K562 (cell line): ENCODE measurements around the gene FOSL1. TPM values are rescaled to one million over a fixed set of nuclear protein-coding genes. Genes with fewer than 3 reads are reported as not detected.

ENCODE experiments used
- BHLHE40 ChIP-seq: IDR thresholded peaks from 2 replicates; pipeline ENCODE4 v1.6.1; 2011; ENCODE audit warnings: low read length, improper control_type of control experiment
- BRCA1 ChIP-seq, 2 experiments: fragments of 450-650 bp in 1 of 2; sonication (generic) in 1 of 2; formaldehyde crosslinking in 1 of 2; IDR thresholded peaks; 2 replicates each; pipeline versions ENCODE4 v1.5.0 to v1.6.1; 2017 to 2020; ENCODE audit warnings: mild to moderate bottlenecking in 1 of 2, missing genetic modification reagents in 1 of 2
- CTBP1 ChIP-seq: fragments of 450-650 bp; IDR thresholded peaks from 2 replicates; pipeline ENCODE4 v1.6.1; 2016; ENCODE audit warnings: borderline replicate concordance
- EHMT2 ChIP-seq: fragments of 450-650 bp; IDR thresholded peaks from 2 replicates; pipeline ENCODE4 v1.6.1; 2018; ENCODE audit warnings: antibody characterized with exemption
- MCM7 ChIP-seq, 2 experiments: fragments of 450-650 bp; IDR thresholded peaks; 2 replicates each; pipeline ENCODE4 v1.6.1; 2016 to 2018
- MXI1 ChIP-seq: IDR thresholded peaks from 2 replicates; pipeline ENCODE4 v1.6.1; 2011; ENCODE audit warnings: low read depth, mild to moderate bottlenecking, improper control_type of control experiment, low read length
- NFIC ChIP-seq: fragments of 450-650 bp; IDR thresholded peaks from 2 replicates; pipeline ENCODE4 v1.6.1; 2017; ENCODE audit warnings: mild to moderate bottlenecking, inconsistent platforms
- NR2C2 ChIP-seq, 2 experiments: fragments of 200-800 bp in 1 of 2; sonication (Bioruptor generic) in 1 of 2; sonication (generic) in 1 of 2; formaldehyde crosslinking in 1 of 2; IDR thresholded peaks; 2 replicates each; pipeline versions ENCODE4 v1.6.1 to v1.8.0; 2016 to 2022; ENCODE audit warnings: mild to moderate bottlenecking in 1 of 2, missing compliant biosample characterization in 1 of 2, missing genetic modification characterization in 1 of 2, missing genetic modification reagents in 1 of 2
- PHF20 ChIP-seq: fragments of 450-650 bp; IDR thresholded peaks from 2 replicates; pipeline ENCODE4 v1.6.1; 2018; ENCODE audit not compliant: partially characterized antibody
- RNF2 ChIP-seq: sonication (generic); IDR thresholded peaks from 2 replicates; pipeline ENCODE4 v1.6.1; 2016
- SRSF9 ChIP-seq: fragments of 200-400 bp; formaldehyde crosslinking; IDR thresholded peaks from 2 replicates; pipeline ENCODE4 v1.6.1; 2017; ENCODE audit warnings: low read depth, low read length, borderline replicate concordance
- ZC3H4 ChIP-seq: sonication (generic); formaldehyde crosslinking; IDR thresholded peaks from 2 replicates; pipeline ENCODE4 v1.9.0; 2021; ENCODE audit warnings: missing genetic modification reagents, borderline replicate concordance
- polyA plus RNA-seq, 8 experiments: library from polyadenylated mRNA; depleted of rRNA in 4 of 8; stranded (reverse) in 5 of 8; unstranded in 3 of 8; fragments of >200 nt; fragmentation: Nextera tagmentation in 2 of 8; fragmentation: Illumina TruSeq in 1 of 8; extraction: Ambion mirVana in 2 of 8; extraction: Trizol in 1 of 8; gene quantifications; 2 replicates each; pipeline versions ENCODE4 v1.2.1 to v1.2.3, GENCODE V29; 2011 to 2014; ENCODE audit warnings: inconsistent platforms in 1 of 8, missing spikeins in 1 of 8
- total RNA-seq, 7 experiments: library from RNA; depleted of rRNA in 6 of 7; stranded (reverse); fragments of >200 nt in 6 of 7; fragmentation: Illumina TruSeq in 2 of 7; extraction: Trizol in 2 of 7; gene quantifications; 2 replicates each; pipeline versions ENCODE4 v1.2.1 to v1.2.3, GENCODE V29; 2011 to 2021; ENCODE audit warnings: low replicate concordance in 1 of 7
- TF ChIP-seq, protein P1 (sequence below): sonication (generic); formaldehyde crosslinking; IDR thresholded peaks from 2 replicates; pipeline ENCODE4 v1.8.0; 2023; ENCODE audit warnings: mild to moderate bottlenecking, missing genetic modification reagents
- TF ChIP-seq, protein P2 (sequence below): fragments of 450-650 bp; formaldehyde crosslinking; IDR thresholded peaks from 2 replicates; pipeline ENCODE4 v1.4.0; 2020; ENCODE audit warnings: mild to moderate bottlenecking
- TF ChIP-seq, protein P3 (sequence below): fragments of 450-650 bp; formaldehyde crosslinking; IDR thresholded peaks from 2 replicates; pipeline ENCODE4 v1.4.0; 2022; ENCODE audit warnings: missing genetic modification characterization

Gene FOSL1
- total and polyA plus RNA-seq, 9 of the 15 experiments (the other 6 are each of a cell fraction or from before 2014, with no cell fraction given), result 3.5 to 39.6 (median 10.0) TPM

DNA sequence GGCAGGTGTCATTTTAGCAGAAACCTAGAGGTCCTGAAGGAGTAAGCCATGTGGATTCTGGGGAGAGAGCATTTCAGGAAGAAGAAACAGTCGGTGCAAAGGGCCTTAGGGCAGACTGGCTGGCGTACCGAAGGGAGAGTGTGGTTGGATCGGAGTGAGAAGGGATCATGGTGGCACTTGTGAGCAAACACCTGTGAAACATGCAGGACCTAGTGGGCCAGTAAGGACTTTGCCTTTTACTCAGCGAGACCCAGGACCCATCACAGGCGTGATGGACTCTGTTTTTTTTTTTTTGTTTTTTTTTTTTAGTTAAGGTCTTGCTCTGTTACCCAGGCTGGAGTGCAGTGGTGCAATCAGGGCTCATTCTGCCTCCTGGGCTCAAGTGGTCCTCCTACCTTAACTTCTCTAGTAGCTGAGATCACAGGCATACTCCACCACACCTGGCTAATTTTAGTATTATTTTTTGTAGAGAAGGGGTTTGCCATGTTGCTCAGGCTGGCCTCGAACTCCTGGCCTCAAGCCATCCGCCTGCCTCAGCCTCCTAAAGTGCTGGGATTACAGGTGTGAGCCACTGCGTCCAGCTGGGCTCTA, 41.6 kb upstream of the FOSL1 start (continued):
- TF ChIP-seq RNF2, result no peak
- TF ChIP-seq MCM7 (IDR thresholded peaks at IDR 0.05), result no peak
- TF ChIP-seq PHF20, result no peak
- TF ChIP-seq, protein P1, sequence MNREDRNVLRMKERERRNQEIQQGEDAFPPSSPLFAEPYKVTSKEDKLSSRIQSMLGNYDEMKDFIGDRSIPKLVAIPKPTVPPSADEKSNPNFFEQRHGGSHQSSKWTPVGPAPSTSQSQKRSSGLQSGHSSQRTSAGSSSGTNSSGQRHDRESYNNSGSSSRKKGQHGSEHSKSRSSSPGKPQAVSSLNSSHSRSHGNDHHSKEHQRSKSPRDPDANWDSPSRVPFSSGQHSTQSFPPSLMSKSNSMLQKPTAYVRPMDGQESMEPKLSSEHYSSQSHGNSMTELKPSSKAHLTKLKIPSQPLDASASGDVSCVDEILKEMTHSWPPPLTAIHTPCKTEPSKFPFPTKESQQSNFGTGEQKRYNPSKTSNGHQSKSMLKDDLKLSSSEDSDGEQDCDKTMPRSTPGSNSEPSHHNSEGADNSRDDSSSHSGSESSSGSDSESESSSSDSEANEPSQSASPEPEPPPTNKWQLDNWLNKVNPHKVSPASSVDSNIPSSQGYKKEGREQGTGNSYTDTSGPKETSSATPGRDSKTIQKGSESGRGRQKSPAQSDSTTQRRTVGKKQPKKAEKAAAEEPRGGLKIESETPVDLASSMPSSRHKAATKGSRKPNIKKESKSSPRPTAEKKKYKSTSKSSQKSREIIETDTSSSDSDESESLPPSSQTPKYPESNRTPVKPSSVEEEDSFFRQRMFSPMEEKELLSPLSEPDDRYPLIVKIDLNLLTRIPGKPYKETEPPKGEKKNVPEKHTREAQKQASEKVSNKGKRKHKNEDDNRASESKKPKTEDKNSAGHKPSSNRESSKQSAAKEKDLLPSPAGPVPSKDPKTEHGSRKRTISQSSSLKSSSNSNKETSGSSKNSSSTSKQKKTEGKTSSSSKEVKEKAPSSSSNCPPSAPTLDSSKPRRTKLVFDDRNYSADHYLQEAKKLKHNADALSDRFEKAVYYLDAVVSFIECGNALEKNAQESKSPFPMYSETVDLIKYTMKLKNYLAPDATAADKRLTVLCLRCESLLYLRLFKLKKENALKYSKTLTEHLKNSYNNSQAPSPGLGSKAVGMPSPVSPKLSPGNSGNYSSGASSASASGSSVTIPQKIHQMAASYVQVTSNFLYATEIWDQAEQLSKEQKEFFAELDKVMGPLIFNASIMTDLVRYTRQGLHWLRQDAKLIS (CRISPR knock-in tag), result 0 out of 2 replicates have a peak, but pooled peaks have one; percentile 62
- no peak for TF ChIP-seq BHLHE40
- no peak for TF ChIP-seq BRCA1 (IDR thresholded peaks at IDR 0.05)
- no peak for TF ChIP-seq BRCA1 (CRISPR knock-in tag; IDR thresholded peaks at IDR 0.05)
- TF ChIP-seq MXI1, result no peak
- TF ChIP-seq, protein P2, sequence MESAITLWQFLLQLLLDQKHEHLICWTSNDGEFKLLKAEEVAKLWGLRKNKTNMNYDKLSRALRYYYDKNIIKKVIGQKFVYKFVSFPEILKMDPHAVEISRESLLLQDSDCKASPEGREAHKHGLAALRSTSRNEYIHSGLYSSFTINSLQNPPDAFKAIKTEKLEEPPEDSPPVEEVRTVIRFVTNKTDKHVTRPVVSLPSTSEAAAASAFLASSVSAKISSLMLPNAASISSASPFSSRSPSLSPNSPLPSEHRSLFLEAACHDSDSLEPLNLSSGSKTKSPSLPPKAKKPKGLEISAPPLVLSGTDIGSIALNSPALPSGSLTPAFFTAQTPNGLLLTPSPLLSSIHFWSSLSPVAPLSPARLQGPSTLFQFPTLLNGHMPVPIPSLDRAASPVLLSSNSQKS (CRISPR knock-in tag), result no peak
- TF ChIP-seq, protein P3, sequence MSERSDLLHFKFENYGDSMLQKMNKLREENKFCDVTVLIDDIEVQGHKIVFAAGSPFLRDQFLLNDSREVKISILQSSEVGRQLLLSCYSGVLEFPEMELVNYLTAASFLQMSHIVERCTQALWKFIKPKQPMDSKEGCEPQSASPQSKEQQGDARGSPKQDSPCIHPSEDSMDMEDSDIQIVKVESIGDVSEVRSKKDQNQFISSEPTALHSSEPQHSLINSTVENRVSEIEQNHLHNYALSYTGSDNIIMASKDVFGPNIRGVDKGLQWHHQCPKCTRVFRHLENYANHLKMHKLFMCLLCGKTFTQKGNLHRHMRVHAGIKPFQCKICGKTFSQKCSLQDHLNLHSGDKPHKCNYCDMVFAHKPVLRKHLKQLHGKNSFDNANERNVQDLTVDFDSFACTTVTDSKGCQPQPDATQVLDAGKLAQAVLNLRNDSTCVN (CRISPR knock-in tag), result no peak
- no peak for TF ChIP-seq SRSF9
- no peak for TF ChIP-seq ZC3H4
- TF ChIP-seq NFIC, result no peak
- TF ChIP-seq EHMT2, result no peak
- TF ChIP-seq NR2C2 (CRISPR knock-in tag; IDR thresholded peaks at IDR 0.05), result 0 out of 2 replicates have a peak, but pooled peaks have one; percentile 20
- TF ChIP-seq NR2C2 (tag; IDR thresholded peaks at IDR 0.05), result no peak
- no peak; the same call in 1 of the 2 replicates for TF ChIP-seq CTBP1
